H1 (cell line): ENCODE measurements around the gene DOCK9. TPM values are rescaled to one million over a fixed set of nuclear protein-coding genes. Genes with fewer than 3 reads are reported as not detected.

Source experiments
- CTCF ChIA-PET: fragments of 300-600 bp; sonication (Branson Sonifier 250); formaldehyde crosslinking; loops from one replicate; lab custom pipeline; 2021; ENCODE audit not compliant: partially characterized antibody; lab: Charles Lee
- POLR2A ChIA-PET: fragments of 300-600 bp; sonication (Branson Sonifier 250); formaldehyde crosslinking; loops from one replicate; lab custom pipeline; 2021; ENCODE audit warnings: inconsistent platforms; ENCODE audit not compliant: partially characterized antibody; lab: Charles Lee
- DNase-seq, 2 experiments: peaks; one replicate each; pipeline versions ENCODE4 v3.0.0 to v3.0.0-alpha.2; 2010 to 2022; ENCODE audit warnings: low spot score in 2 of 2, low read depth in 1 of 2, mixed read lengths in 1 of 2
- FAIRE-seq: peaks from 2 replicates; lab custom pipeline; 2011; peaks lifted over from hg19 to GRCh38; lab: Jason Lieb, UNC
- H2AFZ ChIP-seq: 2 replicates; pipeline ENCODE4 v1.8.1; 2012; ENCODE audit warnings: low read length, inconsistent platforms
- H2AK5ac ChIP-seq: 2 replicates; pipeline ENCODE4 v1.6.1; 2013; ENCODE audit warnings: low read depth, low read length
- H2BK120ac ChIP-seq: replicated peaks from 2 replicates; pipeline ENCODE3; 2013; ENCODE audit warnings: low read depth, low read length, inconsistent platforms
- H2BK12ac ChIP-seq: 2 replicates; pipeline ENCODE4 v1.6.1; 2013; ENCODE audit warnings: low read depth, low read length
- H2BK15ac ChIP-seq: 2 replicates; pipeline ENCODE4 v1.6.1; 2013; ENCODE audit warnings: low read length
- H2BK20ac ChIP-seq: 2 replicates; pipeline ENCODE4 v1.6.1; 2013; ENCODE audit warnings: low read length
- H2BK5ac ChIP-seq: 2 replicates; pipeline ENCODE4 v1.6.1; 2013; ENCODE audit warnings: low read depth, low read length
- H3K14ac ChIP-seq: 2 replicates; pipeline ENCODE4 v1.6.1; 2013; ENCODE audit warnings: inconsistent platforms; ENCODE audit not compliant: insufficient read length
- H3K18ac ChIP-seq: 2 replicates; pipeline ENCODE4 v1.6.1; 2013; ENCODE audit warnings: low read length; ENCODE audit errors: extremely low read depth
- H3K23ac ChIP-seq: 2 replicates; pipeline ENCODE4 v1.6.1; 2013; ENCODE audit warnings: inconsistent platforms; ENCODE audit not compliant: insufficient read length
- H3K23me2 ChIP-seq: 2 replicates; pipeline ENCODE4 v1.6.1; 2013; ENCODE audit warnings: low read depth, low read length
- H3K27ac ChIP-seq: 2 replicates; pipeline ENCODE4 v1.6.1; 2011; ENCODE audit warnings: low read depth, low read length, inconsistent platforms
- H3K27me3 ChIP-seq, 4 experiments: replicated peaks in 1 of 4; 1 replicate in 1 of 4; 2 replicates in 3 of 4; pipeline versions ENCODE4 v1.6.1 to v1.8.1; 2011 to 2013; ENCODE audit warnings: low read length in 3 of 4, mild to moderate bottlenecking in 3 of 4, inconsistent platforms in 2 of 4, mixed read lengths in 2 of 4, moderate library complexity in 1 of 4; ENCODE audit not compliant: control insufficient read depth in 3 of 4, insufficient read depth in 3 of 4; ENCODE audit errors: extremely low read depth in 1 of 4
- H3K36me3 ChIP-seq, 4 experiments: 2 replicates each; pipeline versions ENCODE4 v1.6.1 to v1.8.1; 2011 to 2013; ENCODE audit warnings: mild to moderate bottlenecking in 4 of 4, low read length in 3 of 4, moderate library complexity in 2 of 4, control low read depth in 1 of 4, inconsistent platforms in 1 of 4; ENCODE audit not compliant: insufficient read depth in 4 of 4, control insufficient read depth in 2 of 4
- H3K4ac ChIP-seq: replicated peaks from 2 replicates; pipeline ENCODE3; 2013; ENCODE audit warnings: low read length, low read depth, mixed read lengths, inconsistent platforms; ENCODE audit not compliant: insufficient read length
- H3K4me1 ChIP-seq, 4 experiments: replicated peaks in 1 of 4; 1 replicate in 1 of 4; 2 replicates in 3 of 4; pipeline versions ENCODE4 v1.6.1 to v1.8.1; 2011 to 2013; ENCODE audit warnings: low read length in 3 of 4, inconsistent platforms in 2 of 4, mixed read lengths in 1 of 4; ENCODE audit not compliant: insufficient read depth in 4 of 4, control insufficient read depth in 3 of 4
- H3K4me2 ChIP-seq, 2 experiments: 2 replicates each; pipeline versions ENCODE4 v1.6.1 to v1.8.1; 2011 to 2013; ENCODE audit warnings: low read depth in 2 of 2, low read length in 2 of 2, control low read depth in 1 of 2, inconsistent platforms in 1 of 2, mild to moderate bottlenecking in 1 of 2; ENCODE audit not compliant: insufficient read depth in 1 of 2
- H3K4me3 ChIP-seq, 4 experiments: fragments of 200-600, 300-600 bp in 1 of 4; sonication (generic), shearing (Covaris generic), sonication (Bioruptor Twin) in 1 of 4; 2 replicates each; pipeline versions ENCODE4 v1.5.1 to v1.8.1; 2011 to 2016; ENCODE audit warnings: low read length in 4 of 4, low read depth in 3 of 4, control low read depth in 2 of 4, inconsistent platforms in 2 of 4, mild to moderate bottlenecking in 2 of 4, mixed read lengths in 1 of 4, moderate library complexity in 1 of 4; ENCODE audit not compliant: insufficient read depth in 2 of 4; ENCODE audit errors: extremely low read depth in 1 of 4
- H3K56ac ChIP-seq: replicated peaks from 2 replicates; pipeline ENCODE3; 2013; ENCODE audit warnings: low read depth, mild to moderate bottlenecking, mixed read lengths, low read length, inconsistent platforms; ENCODE audit not compliant: insufficient read length
- H3K79me1 ChIP-seq: 2 replicates; pipeline ENCODE4 v1.6.1; 2013; ENCODE audit warnings: low read depth, low read length, control low read depth
- H3K79me2 ChIP-seq, 2 experiments: 2 replicates each; pipeline versions ENCODE4 v1.6.1 to v1.8.1; 2012 to 2013; ENCODE audit warnings: low read length in 2 of 2, mild to moderate bottlenecking in 2 of 2, inconsistent platforms in 1 of 2; ENCODE audit not compliant: insufficient read depth in 2 of 2, control insufficient read depth in 1 of 2
- H3K9ac ChIP-seq, 4 experiments: replicated peaks in 1 of 4; 1 replicate in 1 of 4; 2 replicates in 3 of 4; pipeline versions ENCODE4 v1.6.1 to v1.8.1; 2011 to 2013; ENCODE audit warnings: low read depth in 3 of 4, low read length in 3 of 4, control low read depth in 2 of 4, mild to moderate bottlenecking in 2 of 4, moderate library complexity in 2 of 4, inconsistent platforms in 1 of 4; ENCODE audit errors: extremely low read depth in 1 of 4
- H3K9me3 ChIP-seq, 2 experiments: 2 replicates each; pipeline versions ENCODE4 v1.6.1 to v1.8.1; 2012 to 2013; ENCODE audit warnings: mild to moderate bottlenecking in 2 of 2, moderate library complexity in 2 of 2, control low read depth in 1 of 2, inconsistent platforms in 1 of 2, low read depth in 1 of 2, low read length in 1 of 2, mixed read lengths in 1 of 2; ENCODE audit not compliant: insufficient read depth in 2 of 2
- H4K20me1 ChIP-seq, 2 experiments: replicated peaks in 1 of 2; 2 replicates each; pipeline versions ENCODE3 to v1.8.1; 2011 to 2013; ENCODE audit warnings: inconsistent platforms in 2 of 2, low read length in 2 of 2, mild to moderate bottlenecking in 1 of 2; ENCODE audit not compliant: insufficient read depth in 2 of 2, control insufficient read depth in 1 of 2
- H4K5ac ChIP-seq: 2 replicates; pipeline ENCODE4 v1.6.1; 2013; ENCODE audit warnings: low read length, low read depth, mixed read lengths, inconsistent platforms; ENCODE audit not compliant: insufficient read length
- H4K8ac ChIP-seq: 2 replicates; pipeline ENCODE4 v1.8.0; 2013; ENCODE audit warnings: mild to moderate bottlenecking, moderate library complexity, low read length, inconsistent platforms; ENCODE audit not compliant: insufficient read depth; ENCODE audit errors: extremely low read depth
- H4K91ac ChIP-seq: replicated peaks from 2 replicates; pipeline ENCODE3; 2013; ENCODE audit warnings: low read length, mixed read lengths, inconsistent platforms; ENCODE audit not compliant: insufficient read length
- CBX8 ChIP-seq: fragments of 300-800, 300-1000 bp; sonication (generic); IDR thresholded peaks from 2 replicates; pipeline ENCODE4 v1.7.1; 2016; ENCODE audit warnings: low read depth, low read length, borderline replicate concordance
- CTBP2 ChIP-seq: IDR thresholded peaks from 2 replicates; pipeline ENCODE4 v1.7.0; 2011; ENCODE audit warnings: borderline replicate concordance, mild to moderate bottlenecking, moderate library complexity, mixed read lengths, low read length; ENCODE audit not compliant: insufficient read depth, insufficient read length
- EP300 ChIP-seq, 2 experiments: IDR thresholded peaks; 1 replicate in 1 of 2; 2 replicates in 1 of 2; pipeline ENCODE4 v1.6.1; 2011 to 2012; ENCODE audit warnings: low read depth in 2 of 2, low read length in 2 of 2, mild to moderate bottlenecking in 2 of 2, borderline replicate concordance in 1 of 2, inconsistent platforms in 1 of 2, moderate library complexity in 1 of 2
- KDM1A ChIP-seq: fragments of 200-600, 300-600 bp; sonication (generic); IDR thresholded peaks from 2 replicates; pipeline ENCODE4 v1.7.1; 2016; ENCODE audit warnings: mild to moderate bottlenecking, low read length, borderline replicate concordance
- RAD21 ChIP-seq, 2 experiments: IDR thresholded peaks in 1 of 2; conservative IDR thresholded peaks in 1 of 2; 2 replicates each; pipeline ENCODE4 v1.6.1; 2011; ENCODE audit warnings: low read depth in 2 of 2, low read length in 2 of 2, improper control_type of control experiment in 1 of 2, inconsistent platforms in 1 of 2, mild to moderate bottlenecking in 1 of 2, moderate library complexity in 1 of 2
- RBBP5 ChIP-seq: IDR thresholded peaks from 2 replicates; pipeline ENCODE4 v1.7.1; 2012; ENCODE audit warnings: low read depth, mild to moderate bottlenecking, inconsistent platforms, low read length, moderate library complexity, borderline replicate concordance
- RXRA ChIP-seq: IDR thresholded peaks from 2 replicates; pipeline ENCODE4 v1.6.1; 2011; ENCODE audit warnings: low read depth, mild to moderate bottlenecking, low read length, moderate library complexity; ENCODE audit not compliant: insufficient read depth
- SP1 ChIP-seq: IDR thresholded peaks from 2 replicates; pipeline ENCODE4 v1.6.1; 2011; ENCODE audit warnings: low read depth, low read length
- SUZ12 ChIP-seq: fragments of 200-600 bp; sonication (generic); IDR thresholded peaks from 2 replicates; pipeline ENCODE4 v1.6.1; 2012; ENCODE audit warnings: mild to moderate bottlenecking, inconsistent platforms, low read length, moderate library complexity, mixed read lengths
- TCF12 ChIP-seq: IDR thresholded peaks from 2 replicates; pipeline ENCODE4 v1.6.1; 2011; ENCODE audit warnings: low read depth, mild to moderate bottlenecking, low read length
- TEAD4 ChIP-seq: IDR thresholded peaks from 2 replicates; pipeline ENCODE4 v1.6.1; 2012; ENCODE audit warnings: low read depth, low read length, inconsistent platforms, mixed read lengths
- WGBS, 2 experiments: shearing (Covaris generic) in 1 of 2; methylation state at CpG; one replicate each; pipeline versions ENCODE4 v1.1.6 to v1.1.7; 2013 to 2015; ENCODE audit warnings: low lambda C conversion rate in 2 of 2, mixed read lengths in 2 of 2, inconsistent platforms in 1 of 2, low coverage in 1 of 2, missing lambda C conversion rate in 1 of 2; ENCODE audit not compliant: insufficient replicate concordance in 2 of 2, insufficient coverage in 1 of 2, insufficient read length in 1 of 2; ENCODE audit errors: extremely low coverage in 1 of 2, missing lambda C conversion rate in 1 of 2; 5-methylcytosine and 5-hydroxymethylcytosine counted together
- polyA plus RNA-seq, 7 experiments: library from polyadenylated mRNA; depleted of rRNA in 3 of 7; stranded (reverse) in 5 of 7; unstranded in 2 of 7; fragments of >200 nt in 5 of 7; fragments of 200-250 nt in 2 of 7; gene quantifications; 1 replicate in 5 of 7; 2 replicates in 1 of 7; 4 replicates in 1 of 7; pipeline versions ENCODE4 v1.2.1 to v1.2.3, GENCODE V29; 2011 to 2013; ENCODE audit warnings: missing spikeins in 2 of 7, mixed read lengths in 2 of 7
- total RNA-seq: library from RNA; stranded (reverse); fragmentation: NEBNext Ultra II Directional; extraction: Animal tissue kit (Norgen Biotek cat#: 25700); gene quantifications from 2 replicates; pipeline ENCODE4 v1.2.1, GENCODE V29; 2021

DOCK9 gene
- total and polyA plus RNA-seq, 2 of the 8 experiments (the other 6 are each of a cell fraction or from before 2014, with no cell fraction given): 21.6 to 31.5 TPM

DNA sequence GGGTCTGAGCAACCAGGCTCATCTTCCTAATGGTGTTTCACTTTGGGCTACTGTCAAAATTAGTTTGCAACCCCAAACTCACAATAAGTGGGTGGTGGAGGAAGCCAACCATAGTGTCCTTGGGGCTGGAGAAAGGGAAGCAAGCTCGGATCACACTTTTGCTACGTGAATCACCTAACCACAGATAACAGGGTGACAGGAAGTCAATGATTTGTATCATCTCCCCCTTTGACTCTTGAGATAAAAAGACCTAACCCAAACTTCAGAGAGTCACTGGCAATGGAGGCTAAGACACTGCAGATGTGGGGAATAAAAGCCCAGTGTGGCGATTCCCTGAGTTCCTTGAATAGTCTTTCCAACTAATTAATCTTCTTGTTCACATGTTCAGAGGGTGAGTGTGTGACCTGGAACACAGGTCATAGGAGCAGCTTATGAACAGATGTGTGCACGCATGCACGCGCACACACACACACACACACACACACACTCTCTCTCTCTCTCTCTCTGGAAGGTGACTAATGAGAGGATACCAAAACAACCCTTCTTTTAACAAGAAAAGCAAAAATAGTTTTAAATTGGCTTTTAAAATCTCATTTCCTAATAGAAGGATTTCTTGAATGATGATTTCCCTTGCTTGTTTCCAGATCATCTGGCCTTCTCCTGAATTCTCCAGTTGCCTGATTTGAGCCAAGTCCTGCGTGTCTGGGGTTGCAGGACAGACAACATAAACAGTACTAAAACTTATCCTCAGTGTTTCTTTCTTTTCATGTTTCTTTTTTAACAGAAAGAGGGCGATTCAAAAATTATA is 21.2 kb upstream of the DOCK9 start:
- Histone ChIP-seq H3K79me1 (no peaks in the 10 kb centered on the region; the same call in 1 of the 2 replicates), H3K27ac (no peak overlapping the region), H3K14ac (no peak overlapping the region), H3K4me2 (no peak overlapping the region), H4K5ac (no peak overlapping the region), H3K23ac (no peak overlapping the region), H3K9ac (no peak overlapping the region), H2BK15ac (0 out of 2 replicates have a peak overlapping the region, but pooled peaks have one; percentile 1), H3K36me3 (no peaks in the 10 kb centered on the region), H4K8ac (no peak overlapping the region), H3K9me3 (no peaks in the 10 kb centered on the region), H4K91ac (no peak overlapping the region), H3K4ac (no peak overlapping the region), H3K4me1 (peaks cover 0 to 15% (median 7%) of the 10 kb centered on the region in 4 experiments; a peak in 4 of 7 replicates), H3K4me3 (no peak overlapping the region), H2AFZ (no peak overlapping the region), H2BK12ac (no peak overlapping the region), H3K56ac (no peak overlapping the region), H2BK20ac (no peak overlapping the region), H3K27me3 (no peaks in the 10 kb centered on the region), H2BK120ac (no peak overlapping the region), H3K79me2 (no peaks in the 10 kb centered on the region; a peak in 2 of 4 replicates), H4K20me1 (no peaks in the 10 kb centered on the region), H2AK5ac (no peak overlapping the region), H2BK5ac (no peak overlapping the region), H3K23me2 (no peaks in the 10 kb centered on the region), H3K18ac (no peak overlapping the region)
- ChIA-PET POLR2A (no interaction called here), CTCF (interaction anchor here (1.4 to 3.1 kb wide), 2 partner anchors 30 to 124 kb away, joined by 3 to 9 read pairs; no protein-coding TSS in a partner anchor)
- 90% methylated on average over 8 of the region's 8 CpGs; no CpG with 5 or more reads in 1 of the 2 experiments for WGBS, 2 experiments
- no peak for FAIRE-seq
- no peak for DNase-seq
- TF ChIP-seq SUZ12 (no peak), RBBP5 (no peak), SP1 (no peak), KDM1A (no peak), EP300 (IDR thresholded peaks at IDR 0.05; ENCODE audit: borderline replicate concordance in 1 of 2, low read depth in 2 of 2, low read length in 2 of 2) (no peak), CBX8 (no peak), TCF12 (no peak), TEAD4 (no peak), RXRA (no peak), RAD21 (IDR thresholded peaks at IDR 0.05 in 1 of 2, conservative IDR thresholded peaks at IDR 0.05 in 1 of 2; ENCODE audit: low read depth in 2 of 2, low read length in 2 of 2) (no peak), CTBP2 (no peak)
